ENCODE measurements around the gene LARP1B. TPM values are rescaled to one million over a fixed set of nuclear protein-coding genes. Genes with fewer than 3 reads are reported as not detected.

LARP1B gene
- total RNA-seq, 1 donor from 2014 or later = 22.3 TPM

Other genes with a start within 250 kb of the LARP1B start
- gene PLK4, start 180.4 kb upstream of the LARP1B start, total RNA-seq = 21.7 and 24.7 TPM in 2 replicates
- 28.7 and 32.6 TPM in 2 replicates for gene MFSD8, start 96.1 kb upstream of the LARP1B start, total RNA-seq
- 19.4 and 19.9 TPM in 2 replicates for gene ABHD18, start 95.9 kb upstream of the LARP1B start, total RNA-seq
- 65.1 and 69.9 TPM in 2 replicates for gene PGRMC2, start 226.5 kb downstream of the LARP1B start, total RNA-seq

Measured in progenitor cell of endocrine pancreas (in vitro differentiated cells).